AG09309 (cell line): ENCODE measurements around the gene C10orf62.
A peak's percentile ranks its signal among the peaks of the same experiment; 100 is the strongest.

Source experiments
- DNase-seq: peaks from one replicate; pipeline ENCODE4 v3.0.0-alpha.2; 2010; ENCODE audit warnings: low read depth
- H3K4me3 ChIP-seq: 2 replicates; pipeline ENCODE4 v1.5.1; 2011; ENCODE audit warnings: mild to moderate bottlenecking, low read depth, low read length, moderate library complexity; ENCODE audit not compliant: control insufficient read depth
- CTCF ChIP-seq: IDR thresholded peaks from 2 replicates; pipeline ENCODE4 v1.5.1; 2011; ENCODE audit warnings: mild to moderate bottlenecking, low read depth, low read length, inconsistent platforms; ENCODE audit not compliant: insufficient read depth, control insufficient read depth; ENCODE audit errors: missing control alignments

Gene C10orf62

GRCh38 chr10:97582169-97582568 is 7.4 kb upstream of the C10orf62 start:
- TF ChIP-seq CTCF = no peak
- no peak for DNase-seq
- H3K4me3 ChIP-seq = no peak overlapping the region

- no peak for TF ChIP-seq CTCF
- H3K4me3 ChIP-seq = no peak overlapping the region
- no peak for DNase-seq
Measured at GRCh38 chr10:97583476-97583875, 6.0 kb upstream of the C10orf62 start.

GRCh38 chr10:97584060-97584797 is 5.3 kb upstream of the C10orf62 start, which contains the start of gene HOGA1:
TSS of gene HOGA1 (plus strand) at chr10:97584389. CDS start at chr10:97584704, 315 bp downstream.
- H3K4me3 ChIP-seq = no peak within 1 kb of the TSS
- peak; percentile 4 for DNase-seq
- TF ChIP-seq CTCF = no peak

GRCh38 chr10:97584798-97585438 is 4.6 kb upstream of the C10orf62 start:
- H3K4me3 ChIP-seq = no peak overlapping the region
- TF ChIP-seq CTCF = no peak
- no peak for DNase-seq

- TF ChIP-seq CTCF = no peak
- no peak overlapping the region for H3K4me3 ChIP-seq
- DNase-seq = no peak
Measured at GRCh38 chr10:97585439-97585811, 4.1 kb upstream of the C10orf62 start.

GRCh38 chr10:97587183-97587582 is 2.3 kb upstream of the C10orf62 start:
- no peak for TF ChIP-seq CTCF
- no peak for DNase-seq
- H3K4me3 ChIP-seq = no peak overlapping the region
